BJ (cell line): Measurements from ENCODE around the gene IRF6. TPM values are rescaled to one million over a fixed set of nuclear protein-coding genes. Genes with fewer than 3 reads are reported as not detected.

Experiments
- CTCF ChIA-PET: fragments of 350-600 bp; formaldehyde crosslinking; extraction: SDS; loops from one replicate; lab custom pipeline; 2021; ENCODE audit warnings: antibody characterized with exemption, inconsistent platforms; lab: Yijun Ruan, JAX
- POLR2A ChIA-PET: fragments of 300-600 bp; sonication (Branson Sonifier 250); formaldehyde crosslinking; extraction: SDS; loops from one replicate; lab custom pipeline; 2021; ENCODE audit warnings: antibody characterized with exemption; lab: Charles Lee
- DNase-seq: peaks from one replicate; pipeline ENCODE4 v3.0.0-alpha.2; 2011; ENCODE audit warnings: low read depth
- H3K27me3 ChIP-seq: 2 replicates; pipeline ENCODE4 v1.6.0; 2011; ENCODE audit warnings: low read length; ENCODE audit not compliant: control insufficient read depth, insufficient read depth
- H3K36me3 ChIP-seq: 2 replicates; pipeline ENCODE4 v1.5.1; 2011; ENCODE audit warnings: low read length; ENCODE audit not compliant: control insufficient read depth, insufficient read depth
- H3K4me3 ChIP-seq: 2 replicates; pipeline ENCODE4 v1.5.1; 2011; ENCODE audit warnings: low read depth, mild to moderate bottlenecking, control low read depth, low read length
- polyA plus RNA-seq: library from polyadenylated mRNA; depleted of rRNA; stranded (reverse); fragments of >200 nt; gene quantifications from 2 replicates; pipeline ENCODE4 v1.2.3, GENCODE V29; 2011
- TF ChIP-seq, protein P1 (sequence below): IDR thresholded peaks from 2 replicates; pipeline ENCODE4 v1.5.1; 2011; ENCODE audit warnings: low read depth, mild to moderate bottlenecking, control low read depth, inconsistent platforms, low read length, moderate library complexity; ENCODE audit not compliant: insufficient read depth

The IRF6 gene
- polyA plus RNA-seq, 1 experiment = 1.7 TPM

DNA sequence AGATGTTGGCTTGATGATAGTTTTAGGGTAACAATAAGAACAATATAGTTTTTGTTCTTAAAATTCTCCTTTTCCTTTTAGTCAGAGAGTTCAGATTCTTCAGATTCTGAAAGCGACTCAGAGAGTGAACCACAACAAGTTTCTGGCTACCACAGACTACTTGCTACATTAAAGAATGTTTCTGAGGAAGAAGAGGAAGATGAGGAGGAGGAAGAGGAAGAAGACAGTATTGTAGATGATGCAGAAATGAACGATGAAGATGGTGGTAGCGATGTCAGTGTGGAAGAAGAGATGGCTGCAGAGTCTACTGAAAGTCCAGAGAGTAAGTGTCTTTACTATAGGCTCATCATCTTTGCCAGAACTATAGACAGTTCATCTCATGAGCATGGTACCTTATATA lies 24.8 kb upstream of the IRF6 start:
- DNase-seq = no peak
- peaks cover 6% of the 10 kb centered on the region for H3K36me3 ChIP-seq
- no peak overlapping the region for H3K4me3 ChIP-seq
- ChIA-PET CTCF (interaction anchor here (1.3 to 3.9 kb wide), 2 partner anchors 9 to 15 kb away, joined by 4 to 16 read pairs; no protein-coding TSS in a partner anchor), POLR2A (interaction anchor here (0.7 kb wide), 1 partner anchor 23 kb away, joined by 8 read pairs; no protein-coding TSS in a partner anchor)
- H3K27me3 ChIP-seq = no peaks in the 10 kb centered on the region
- TF ChIP-seq, protein P1, sequence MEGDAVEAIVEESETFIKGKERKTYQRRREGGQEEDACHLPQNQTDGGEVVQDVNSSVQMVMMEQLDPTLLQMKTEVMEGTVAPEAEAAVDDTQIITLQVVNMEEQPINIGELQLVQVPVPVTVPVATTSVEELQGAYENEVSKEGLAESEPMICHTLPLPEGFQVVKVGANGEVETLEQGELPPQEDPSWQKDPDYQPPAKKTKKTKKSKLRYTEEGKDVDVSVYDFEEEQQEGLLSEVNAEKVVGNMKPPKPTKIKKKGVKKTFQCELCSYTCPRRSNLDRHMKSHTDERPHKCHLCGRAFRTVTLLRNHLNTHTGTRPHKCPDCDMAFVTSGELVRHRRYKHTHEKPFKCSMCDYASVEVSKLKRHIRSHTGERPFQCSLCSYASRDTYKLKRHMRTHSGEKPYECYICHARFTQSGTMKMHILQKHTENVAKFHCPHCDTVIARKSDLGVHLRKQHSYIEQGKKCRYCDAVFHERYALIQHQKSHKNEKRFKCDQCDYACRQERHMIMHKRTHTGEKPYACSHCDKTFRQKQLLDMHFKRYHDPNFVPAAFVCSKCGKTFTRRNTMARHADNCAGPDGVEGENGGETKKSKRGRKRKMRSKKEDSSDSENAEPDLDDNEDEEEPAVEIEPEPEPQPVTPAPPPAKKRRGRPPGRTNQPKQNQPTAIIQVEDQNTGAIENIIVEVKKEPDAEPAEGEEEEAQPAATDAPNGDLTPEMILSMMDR = no peak

DNA sequence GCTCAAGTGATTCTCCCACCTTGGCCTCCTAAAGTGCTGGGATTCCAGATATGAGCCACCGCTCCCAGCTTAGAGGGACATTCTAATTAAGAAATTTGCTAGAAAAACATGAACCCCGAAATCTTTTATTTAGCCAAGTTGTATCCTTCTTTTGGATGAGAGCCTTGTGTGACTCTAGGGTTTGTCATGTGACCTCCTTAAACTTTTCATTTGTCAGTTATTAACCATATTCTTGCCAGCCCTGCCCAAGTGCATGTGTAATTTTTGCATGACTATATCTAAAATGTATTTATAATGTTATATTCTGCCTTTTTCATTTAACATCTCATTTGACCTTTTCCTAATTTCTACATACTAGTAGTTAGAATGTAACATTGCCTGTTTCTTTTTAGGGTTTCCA lies 23.8 kb upstream of the IRF6 start:
- DNase-seq = no peak
- CTCF ChIA-PET = interaction anchor here (3.9 kb wide), 1 partner anchor 10 kb away, joined by 16 read pairs; no protein-coding TSS in a partner anchor
- no peak overlapping the region for H3K4me3 ChIP-seq

DNA sequence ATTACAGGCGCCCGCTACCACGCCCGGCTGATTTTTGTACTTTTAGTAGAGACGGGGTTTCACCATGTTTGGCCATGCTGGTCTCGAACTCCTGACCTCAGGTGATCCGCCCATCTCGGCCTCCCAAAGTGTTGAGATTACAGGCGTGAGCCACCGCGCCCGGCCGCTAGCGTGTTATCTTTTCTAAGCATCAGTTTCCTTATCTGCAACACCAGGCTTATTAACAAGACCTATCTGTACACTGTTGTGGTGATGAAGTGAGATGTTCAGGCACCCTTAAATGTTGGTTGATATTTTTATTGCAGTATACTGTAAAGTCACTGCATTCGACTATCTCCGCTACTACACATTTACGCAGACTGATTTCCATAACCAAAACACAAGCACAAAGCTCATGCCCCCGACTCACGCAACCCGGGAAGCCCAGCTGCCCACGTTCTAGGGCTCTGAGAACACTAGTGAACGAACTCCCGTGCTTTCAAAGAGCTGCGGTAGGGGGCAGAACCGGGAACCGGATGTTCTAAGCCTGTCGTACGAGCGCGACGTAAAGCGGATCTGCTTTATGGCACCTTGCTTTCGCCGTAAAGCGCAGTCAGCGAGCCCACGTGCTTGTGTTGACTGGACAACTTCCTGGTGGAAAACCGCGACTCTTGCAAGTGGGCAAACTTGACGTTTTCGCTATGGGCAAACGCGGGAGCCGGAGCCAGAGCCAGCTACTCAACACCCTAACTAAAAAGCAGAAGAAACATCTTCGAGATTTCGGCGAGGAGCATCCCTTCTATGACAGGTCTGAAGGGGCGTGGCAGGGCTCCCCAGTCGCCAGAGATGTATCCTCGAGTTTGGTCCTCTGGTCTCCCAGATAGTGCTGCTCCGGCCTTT lies 21.7 kb upstream of the IRF6 start, which contains the start of gene UTP25:
UTP25 (plus strand) TSS at position 589 of the 879 bp plus-strand sequence; CDS start at position 681, 92 bp downstream.
- ChIA-PET POLR2A (no interaction called here), CTCF (interaction anchor here (0.6 to 3.9 kb wide), 9 partner anchors 10 to 172 kb away, joined by 3 to 16 read pairs (median 4); no protein-coding TSS in a partner anchor)
- H3K4me3 ChIP-seq = peak within 1 kb of the TSS; percentile 72
- H3K27me3 ChIP-seq = no peaks in the 10 kb centered on the region
- DNase-seq = peak; percentile 81
- TF ChIP-seq, protein P1 = peak; percentile 83
- no peaks in the 10 kb centered on the region for H3K36me3 ChIP-seq

More for the DNA sequence above, 23.8 kb upstream of the IRF6 start:
- TF ChIP-seq, protein P1 = no peak
- POLR2A ChIA-PET = no interaction called here
- H3K27me3 ChIP-seq = no peaks in the 10 kb centered on the region
- H3K36me3 ChIP-seq = peaks cover 6% of the 10 kb centered on the region

DNA sequence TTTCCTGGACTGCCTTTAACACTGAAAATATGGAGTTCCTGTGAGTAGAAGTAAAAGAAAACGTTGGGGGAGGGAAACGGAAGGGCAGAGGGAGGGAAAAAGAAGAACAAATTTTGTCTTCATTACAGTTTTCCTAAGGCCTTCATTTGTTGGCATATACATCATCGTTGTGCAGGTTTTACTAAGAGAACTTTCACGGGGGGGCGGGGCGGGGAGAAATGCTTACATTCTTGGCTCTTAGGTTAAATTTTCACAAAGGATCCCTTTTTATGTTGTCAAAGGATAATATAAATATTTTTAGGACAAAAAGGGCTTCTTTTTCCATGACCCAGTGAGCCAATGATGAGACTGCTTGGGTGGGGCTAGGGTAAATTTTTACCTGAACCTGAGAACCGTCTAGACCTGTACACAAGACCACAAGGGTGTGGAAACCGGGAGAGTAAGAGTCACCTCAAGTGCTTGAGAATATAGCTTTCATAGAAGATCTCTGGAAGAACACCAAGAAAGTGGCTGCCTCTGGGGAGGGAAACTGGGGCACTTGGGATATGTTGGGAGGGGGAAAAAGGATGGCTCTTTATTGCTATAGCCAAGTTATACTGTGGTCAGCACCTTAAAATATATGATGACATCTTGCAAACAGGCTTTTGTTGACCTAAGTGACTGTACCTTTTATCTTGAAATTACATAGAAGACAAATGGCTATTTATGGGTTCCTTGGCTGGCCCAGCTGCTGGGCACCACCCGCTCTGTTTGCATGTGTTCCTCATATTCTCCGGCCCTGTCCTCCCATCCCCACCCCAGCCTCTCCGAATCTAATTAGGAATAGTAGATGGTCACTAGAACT lies 19.9 kb upstream of the IRF6 start:
- ChIA-PET CTCF (interaction anchor here (1.0 to 2.2 kb wide), 2 partner anchors 8 to 80 kb away, joined by 3 to 9 read pairs; no protein-coding TSS in a partner anchor), POLR2A (no interaction called here)

More for the DNA sequence above, 19.9 kb upstream of the IRF6 start:
- no peak overlapping the region for H3K4me3 ChIP-seq
- H3K27me3 ChIP-seq = no peaks in the 10 kb centered on the region
- H3K36me3 ChIP-seq = no peaks in the 10 kb centered on the region
- TF ChIP-seq, protein P1 = no peak
- DNase-seq = no peak
